ENCODE measurements around the gene ZNF534. TPM values are rescaled to one million over a fixed set of nuclear protein-coding genes. Genes with fewer than 3 reads are reported as not detected.

The ZNF534 gene
- total and polyA plus RNA-seq, 3 donors from 2014 or later: 2.1 to 8.3 (median 3.7) TPM

Small RNAs within 50 kb of the gene (small RNA-seq; reads per million reads assigned to genes)
- gene AC010332.1: 0 reads per million in 2 donors

Other genes starting within 250 kb of the ZNF534 start
- 100 to 1,000 TPM; 262 to 289 TPM for gene PPP2R1A, start 239.1 kb upstream of the ZNF534 start, total RNA-seq
- 181 TPM for gene PPP2R1A, start 239.1 kb upstream of the ZNF534 start, polyA plus RNA-seq (ENCODE audit: insufficient read depth, low read depth, low replicate concordance)
- gene ZNF766, start 159.6 kb upstream of the ZNF534 start, total RNA-seq: 10 to 100 TPM; 15.8 to 35.7 TPM
- 30.2 TPM for gene ZNF766, start 159.6 kb upstream of the ZNF534 start, polyA plus RNA-seq (ENCODE audit: insufficient read depth, low read depth, low replicate concordance)
- gene ZNF480, start 132.0 kb upstream of the ZNF534 start, total RNA-seq: 1 to 10 TPM; 4.3 to 4.6 TPM
- gene ZNF480, start 132.0 kb upstream of the ZNF534 start, polyA plus RNA-seq (ENCODE audit: insufficient read depth, low read depth, low replicate concordance): 3.3 TPM
- gene ZNF610, start 92.9 kb upstream of the ZNF534 start, total RNA-seq: 10 to 100 TPM; 11.1 to 21.5 TPM
- gene ZNF610, start 92.9 kb upstream of the ZNF534 start, polyA plus RNA-seq (ENCODE audit: insufficient read depth, low read depth, low replicate concordance): 16.6 TPM
- 10 to 100 TPM; 22.1 to 27.6 TPM for gene ZNF880, start 59.2 kb upstream of the ZNF534 start, total RNA-seq
- 13.8 TPM for gene ZNF880, start 59.2 kb upstream of the ZNF534 start, polyA plus RNA-seq (ENCODE audit: insufficient read depth, low read depth, low replicate concordance)
- 10 to 100 TPM; 53.7 to 55.4 TPM for gene ZNF528, start 31.3 kb upstream of the ZNF534 start, total RNA-seq
- 31.6 TPM for gene ZNF528, start 31.3 kb upstream of the ZNF534 start, polyA plus RNA-seq (ENCODE audit: insufficient read depth, low read depth, low replicate concordance)
- 10 to 100 TPM; 18.0 to 23.1 TPM for gene ZNF578, start 24.4 kb downstream of the ZNF534 start, total RNA-seq
- 12.2 TPM for gene ZNF578, start 24.4 kb downstream of the ZNF534 start, polyA plus RNA-seq (ENCODE audit: insufficient read depth, low read depth, low replicate concordance)
- 10 to 100 TPM; 28.4 to 31.5 TPM for gene ZNF808, start 98.5 kb downstream of the ZNF534 start, total RNA-seq
- 10.0 TPM for gene ZNF808, start 98.5 kb downstream of the ZNF534 start, polyA plus RNA-seq (ENCODE audit: insufficient read depth, low read depth, low replicate concordance)
- 10 to 100 TPM; 21.3 to 22.4 TPM for gene ZNF701, start 141.1 kb downstream of the ZNF534 start, total RNA-seq
- gene ZNF701, start 141.1 kb downstream of the ZNF534 start, polyA plus RNA-seq (ENCODE audit: insufficient read depth, low read depth, low replicate concordance): 8.9 TPM
- gene ZNF83, start 209.2 kb downstream of the ZNF534 start, total RNA-seq: 10 to 100 TPM; 50.8 to 61.1 TPM
- gene ZNF83, start 209.2 kb downstream of the ZNF534 start, polyA plus RNA-seq (ENCODE audit: insufficient read depth, low read depth, low replicate concordance): 28.6 TPM

Measured in testis (tissue), 3 donors.